HG02970 (cell line): ENCODE results near the gene E2F3.
A peak's percentile ranks its signal among the peaks of the same experiment; 100 is the strongest.
"Not testable (repeated sequence)": the region's sequence is repeated elsewhere in the genome, so short reads cannot be mapped to it uniquely, and the experiment has no call there.

ENCODE experiments used
- ATAC-seq: cut with Tn5 transposase; IDR thresholded peaks from one replicate; pipeline ENCODE4 v1.9.1; 2021; ENCODE audit warnings: mild to moderate bottlenecking, moderate library complexity, moderate number of reproducible peaks; ENCODE audit not compliant: unreplicated experiment, low FRiP score

Gene E2F3

GRCh38 chr6:20498041-20498385 lies 96.3 kb downstream of the E2F3 start:
- no peak for ATAC-seq

- ATAC-seq: no peak
These were observed 107.5 kb downstream of the E2F3 start for GRCh38 chr6:20509212-20509611.

- no peak for ATAC-seq
These were observed 110.2 kb downstream of the E2F3 start for GRCh38 chr6:20511852-20512251.

- not testable (repeated sequence) for ATAC-seq
These were observed 123.5 kb downstream of the E2F3 start for GRCh38 chr6:20525208-20525607.

- not testable (repeated sequence) for ATAC-seq
These were observed 127.4 kb downstream of the E2F3 start for GRCh38 chr6:20529086-20529448.

DNA sequence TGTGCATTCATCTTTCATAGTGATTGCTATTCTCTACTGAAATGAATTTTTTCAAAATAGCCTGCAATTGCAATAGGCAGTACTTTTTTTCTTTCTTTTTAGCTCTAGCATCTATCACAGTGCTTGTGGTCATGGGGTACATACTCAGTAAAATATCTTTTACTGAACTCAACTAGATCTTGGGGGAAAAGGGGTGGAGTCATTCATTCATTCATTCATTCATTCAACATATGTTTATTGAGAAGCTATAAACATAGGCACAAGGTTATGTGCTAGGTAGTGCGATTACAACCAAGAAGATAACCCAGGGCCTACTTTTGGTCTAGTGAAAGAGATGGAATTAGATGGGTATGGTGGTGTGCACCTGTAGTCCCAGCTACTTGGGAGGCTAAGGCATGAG lies 131.2 kb downstream of the E2F3 start:
- ATAC-seq: no peak

- no peak for ATAC-seq
These were observed 132.1 kb downstream of the E2F3 start for GRCh38 chr6:20533746-20534294.

DNA sequence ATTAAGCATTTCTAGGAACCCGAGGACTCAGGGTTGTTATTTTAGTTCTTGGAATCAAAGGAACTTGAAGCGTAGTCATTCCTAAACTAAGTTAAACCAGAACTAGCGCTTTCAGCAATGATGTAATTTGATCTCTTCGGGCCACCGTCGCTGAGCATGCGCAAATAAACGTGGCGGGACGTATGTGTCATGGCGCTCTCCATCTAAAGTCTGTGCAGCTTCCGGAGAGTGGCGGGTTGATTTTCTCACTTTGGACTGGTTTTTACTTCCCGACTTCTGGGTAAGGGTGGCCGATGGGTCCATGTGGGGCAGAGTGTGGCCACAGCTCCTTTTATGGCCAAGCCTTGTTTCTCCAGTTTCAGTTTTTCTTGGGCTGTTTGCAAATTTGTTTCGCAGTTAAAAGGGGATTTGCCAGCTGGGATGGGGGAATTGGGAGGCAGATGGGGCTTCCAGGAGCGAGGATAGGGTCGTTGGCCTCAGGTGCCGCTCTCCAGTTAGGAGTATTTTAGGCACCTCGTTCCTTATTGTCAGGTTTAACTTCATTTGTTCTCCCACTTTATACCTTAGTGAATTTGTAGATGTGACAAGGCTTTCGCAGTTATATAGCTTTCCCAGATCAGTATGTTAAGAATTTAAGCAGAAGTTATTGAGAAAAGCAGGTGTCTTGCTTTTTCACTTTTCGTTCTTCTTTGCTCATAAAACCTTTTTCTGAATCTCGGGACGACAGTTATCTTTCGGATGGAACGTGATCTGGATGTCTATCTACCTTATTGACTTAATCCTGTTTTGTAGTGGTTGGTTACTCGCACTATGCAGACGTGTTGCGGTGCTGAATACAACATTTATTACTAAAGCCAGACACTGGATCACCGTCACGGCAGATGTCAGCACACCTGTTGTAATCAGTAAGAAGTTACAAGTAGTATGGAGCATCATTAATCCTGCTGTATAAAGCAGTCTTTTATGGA lies 132.9 kb downstream of the E2F3 start, which contains the start of gene CDKAL1:
Gene CDKAL1, plus strand, starts transcription at position 163 of the 968 bp plus-strand sequence. CDS start 11,894 bp downstream, outside the sequence.
- ATAC-seq: peak; percentile 83

DNA sequence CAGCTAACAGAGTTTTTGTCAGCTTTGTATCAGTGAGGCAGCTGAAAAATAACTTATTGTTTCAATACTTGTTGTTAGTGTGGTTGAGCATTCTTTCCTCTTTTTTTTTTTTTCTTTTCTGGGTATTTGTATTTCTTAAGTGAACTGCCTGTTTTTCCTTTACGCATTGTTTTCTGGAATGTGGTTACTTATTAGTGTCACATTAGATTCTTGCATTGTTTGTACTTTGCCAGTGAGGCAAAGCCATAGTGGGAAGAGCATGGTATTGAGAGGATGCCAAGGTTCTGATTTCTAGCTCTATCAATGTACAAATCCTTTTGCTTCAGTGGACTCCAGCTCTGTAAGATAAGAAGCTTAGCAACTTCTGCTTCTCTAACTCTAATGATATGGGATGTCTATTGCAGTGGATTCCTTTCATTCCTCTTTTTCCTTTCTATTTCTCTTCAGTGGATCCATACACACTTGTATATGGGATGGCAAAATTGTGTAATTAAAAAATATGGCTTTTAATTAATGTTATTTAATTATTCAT lies 136.5 kb downstream of the E2F3 start:
- ATAC-seq: no peak

- ATAC-seq: no peak
These were observed 137.2 kb downstream of the E2F3 start for GRCh38 chr6:20538907-20539306.

- no peak for ATAC-seq
These were observed 137.7 kb downstream of the E2F3 start for GRCh38 chr6:20539387-20539786.

DNA sequence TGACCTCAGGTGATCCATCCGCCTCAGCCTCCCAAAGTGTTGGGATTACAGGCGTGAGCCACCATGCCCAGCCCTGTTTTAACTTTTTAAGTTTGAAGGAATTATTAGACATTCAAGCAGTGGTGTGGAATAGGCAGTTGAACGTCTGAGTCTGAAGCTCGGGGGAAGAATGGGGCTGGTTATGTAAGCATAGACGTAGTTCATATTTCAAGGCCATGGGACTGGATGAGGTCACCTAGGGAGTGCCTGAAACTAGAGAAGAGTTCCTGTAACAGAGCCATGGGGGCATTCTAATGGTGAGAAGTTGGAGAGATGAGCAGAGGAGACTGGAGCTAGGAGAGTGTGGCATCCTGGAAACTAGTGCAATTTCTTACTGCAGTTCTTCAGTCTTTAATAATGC lies 139.0 kb downstream of the E2F3 start:
- ATAC-seq: no peak

- no peak for ATAC-seq
These were observed 139.7 kb downstream of the E2F3 start for GRCh38 chr6:20541382-20541781.

DNA sequence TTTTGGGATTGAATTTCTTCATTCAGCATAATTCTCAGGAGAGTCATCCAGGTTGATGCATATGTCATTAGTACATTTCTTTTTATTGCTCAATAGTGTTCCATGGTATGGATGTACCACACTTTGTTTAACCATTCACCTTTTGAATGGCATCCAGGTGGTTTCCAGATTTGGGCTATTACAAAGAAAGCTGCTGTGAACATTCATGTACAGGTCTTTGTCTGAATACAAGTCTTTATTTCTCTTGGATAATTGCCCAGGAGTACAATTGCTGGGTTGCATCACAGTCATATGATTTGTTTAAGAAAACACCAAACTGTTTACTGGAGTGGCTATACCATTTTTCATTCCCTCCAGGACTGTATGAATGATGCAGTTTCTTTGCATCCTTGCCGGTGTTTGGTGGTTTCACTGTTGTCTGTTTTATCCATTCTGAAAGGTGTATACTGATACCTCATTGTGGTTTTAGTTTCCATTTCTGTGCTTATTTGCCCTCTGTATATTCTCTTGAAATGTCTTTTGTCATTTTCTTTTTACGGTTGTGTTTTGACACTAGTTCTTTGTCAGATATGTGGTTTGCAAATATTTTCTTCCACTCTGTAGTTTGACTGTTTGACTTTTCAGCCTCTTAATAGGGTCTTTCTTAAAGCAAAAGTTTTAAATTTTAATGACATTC lies 141.4 kb downstream of the E2F3 start:
- ATAC-seq: peak; percentile 94
